Activated T-cell treated with anti-CD3 and anti-CD28 coated beads, Interleukin-2, amount 50 U/mL, for 24 hours (primary cell): ENCODE data around the gene SGMS1.

Experiments used
- DNase-seq: peaks from one replicate; pipeline ENCODE4 v3.0.0-alpha.2; 2020
- H3K27ac Mint-ChIP-seq: 2 replicates; pipeline ENCODE4 v1.8.0; 2020; ENCODE audit warnings: mild to moderate bottlenecking, mixed read lengths
- H3K27me3 Mint-ChIP-seq: 2 replicates; pipeline ENCODE4 v1.8.0; 2020; ENCODE audit warnings: mixed read lengths
- H3K36me3 Mint-ChIP-seq: 2 replicates; pipeline ENCODE4 v1.8.0; 2020; ENCODE audit warnings: low read depth, mixed read lengths
- H3K4me1 Mint-ChIP-seq: 2 replicates; pipeline ENCODE4 v1.8.0; 2020; ENCODE audit warnings: low read depth, mixed read lengths
- H3K4me3 Mint-ChIP-seq: 2 replicates; pipeline ENCODE4 v1.8.0; 2020; ENCODE audit warnings: mild to moderate bottlenecking, moderate library complexity, mixed read lengths
- H3K9me3 Mint-ChIP-seq: 2 replicates; pipeline ENCODE4 v1.8.0; 2020; ENCODE audit warnings: mixed read lengths

The SGMS1 gene

DNA sequence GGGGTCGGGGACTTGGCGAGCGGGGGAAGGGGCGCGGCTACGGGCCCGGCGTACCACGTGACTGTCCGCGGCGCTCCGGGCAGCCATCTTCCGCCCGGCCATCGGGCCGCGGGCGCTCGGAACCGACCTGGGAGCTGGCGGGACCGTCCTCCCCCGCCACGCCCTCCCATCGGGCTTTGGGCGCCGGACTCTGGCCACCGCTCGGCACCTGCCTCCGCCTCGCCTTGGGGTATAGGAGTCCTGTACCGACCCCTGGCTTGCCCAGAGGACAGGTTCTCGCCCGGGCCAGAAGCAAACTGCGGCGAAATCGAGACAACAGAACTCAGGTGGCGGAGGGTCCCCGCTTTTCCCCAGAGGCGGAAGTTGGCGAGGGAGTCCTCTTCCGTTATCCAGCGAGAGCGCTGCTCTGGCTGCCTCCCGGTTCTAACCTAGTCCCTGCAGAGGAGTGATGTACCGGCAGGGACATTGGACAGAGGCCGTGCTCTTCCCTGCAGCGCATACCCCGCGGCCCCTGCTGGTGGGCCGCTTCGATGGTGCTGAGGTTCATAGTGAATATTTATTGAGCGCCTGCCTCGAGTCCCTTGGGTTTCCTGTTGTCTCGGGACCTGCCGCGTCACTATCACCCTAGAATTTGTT, 1.2 kb upstream of the SGMS1 start:
- peaks cover 52% of the 10 kb centered on the region for H3K4me1 Mint-ChIP-seq
- H3K27ac Mint-ChIP-seq, result peak overlapping the region; percentile 93
- no peak for DNase-seq
- peak overlapping the region; percentile 87 for H3K4me3 Mint-ChIP-seq
- no peaks in the 10 kb centered on the region for H3K27me3 Mint-ChIP-seq
- H3K9me3 Mint-ChIP-seq, result no peaks in the 10 kb centered on the region
- H3K36me3 Mint-ChIP-seq, result peaks cover 11% of the 10 kb centered on the region

- Mint-ChIP-seq H3K4me3 (peak overlapping the region; percentile 81), H3K4me1 (peaks cover 52% of the 10 kb centered on the region), H3K36me3 (peaks cover 11% of the 10 kb centered on the region), H3K27ac (peak overlapping the region; percentile 98), H3K9me3 (no peaks in the 10 kb centered on the region), H3K27me3 (no peaks in the 10 kb centered on the region)
- DNase-seq, result peak; percentile 98
These were observed 683 bp upstream of the SGMS1 start for GRCh38 chr10:50624413-50624865.

GRCh38 chr10:50622706-50623662, 772 bp downstream of the SGMS1 start:
- peaks cover 54% of the 10 kb centered on the region for H3K4me1 Mint-ChIP-seq
- peak overlapping the region; percentile 98 for H3K27ac Mint-ChIP-seq
- DNase-seq, result peak; percentile 72
- H3K27me3 Mint-ChIP-seq, result no peaks in the 10 kb centered on the region
- peak overlapping the region; percentile 81 for H3K4me3 Mint-ChIP-seq
- peaks cover 11% of the 10 kb centered on the region for H3K36me3 Mint-ChIP-seq
- no peaks in the 10 kb centered on the region for H3K9me3 Mint-ChIP-seq

DNA sequence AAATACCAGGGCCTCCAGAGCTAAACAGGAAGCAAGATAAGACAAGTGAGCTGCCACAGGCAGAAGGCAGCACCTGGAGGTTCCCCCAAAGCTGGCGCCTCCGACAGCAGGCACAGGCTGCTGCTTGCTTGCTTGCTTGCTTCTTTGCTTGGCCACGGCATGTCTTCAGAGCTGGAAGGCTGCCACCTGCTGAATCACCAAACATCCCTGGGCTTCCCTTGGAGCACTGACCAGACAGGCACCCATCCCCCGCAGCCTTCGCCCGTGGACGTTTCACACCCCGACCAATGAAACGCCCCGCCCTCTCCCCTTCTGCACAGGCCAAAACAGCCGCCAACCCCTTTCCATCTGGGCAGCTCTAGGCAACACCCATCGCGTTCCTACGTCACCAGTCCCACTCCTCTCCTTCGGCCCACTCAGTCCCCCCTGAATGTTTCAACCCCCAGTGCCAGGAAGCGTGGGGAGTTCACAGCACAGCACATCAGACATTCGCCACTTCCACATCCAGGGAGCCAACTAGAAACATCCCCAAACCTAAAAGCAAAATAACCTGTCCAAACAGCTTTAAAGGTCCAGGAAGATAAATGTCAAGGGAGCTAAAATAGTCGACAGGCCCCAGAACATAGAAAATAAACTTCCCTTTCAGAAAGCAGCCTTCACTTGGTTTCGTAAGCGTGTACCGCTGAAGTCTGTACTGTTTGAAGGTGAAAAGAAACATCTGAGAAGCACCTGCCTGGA, 1.6 kb downstream of the SGMS1 start:
- peaks cover 11% of the 10 kb centered on the region for H3K36me3 Mint-ChIP-seq
- H3K9me3 Mint-ChIP-seq, result no peaks in the 10 kb centered on the region
- peaks cover 57% of the 10 kb centered on the region for H3K4me1 Mint-ChIP-seq

GRCh38 chr10:50620899-50621298, 2.9 kb downstream of the SGMS1 start:
- H3K4me1 Mint-ChIP-seq, result peaks cover 59% of the 10 kb centered on the region
- H3K36me3 Mint-ChIP-seq, result peaks cover 11% of the 10 kb centered on the region
- no peak overlapping the region for H3K4me3 Mint-ChIP-seq
- H3K27me3 Mint-ChIP-seq, result no peaks in the 10 kb centered on the region
- H3K27ac Mint-ChIP-seq, result peak overlapping the region; percentile 26
- no peaks in the 10 kb centered on the region for H3K9me3 Mint-ChIP-seq
- no peak for DNase-seq

More for the DNA sequence above, 1.6 kb downstream of the SGMS1 start:
- H3K27ac Mint-ChIP-seq, result peak overlapping the region; percentile 88
- H3K27me3 Mint-ChIP-seq, result no peaks in the 10 kb centered on the region
- DNase-seq, result peak; percentile 66
- peak overlapping the region; percentile 81 for H3K4me3 Mint-ChIP-seq

DNA sequence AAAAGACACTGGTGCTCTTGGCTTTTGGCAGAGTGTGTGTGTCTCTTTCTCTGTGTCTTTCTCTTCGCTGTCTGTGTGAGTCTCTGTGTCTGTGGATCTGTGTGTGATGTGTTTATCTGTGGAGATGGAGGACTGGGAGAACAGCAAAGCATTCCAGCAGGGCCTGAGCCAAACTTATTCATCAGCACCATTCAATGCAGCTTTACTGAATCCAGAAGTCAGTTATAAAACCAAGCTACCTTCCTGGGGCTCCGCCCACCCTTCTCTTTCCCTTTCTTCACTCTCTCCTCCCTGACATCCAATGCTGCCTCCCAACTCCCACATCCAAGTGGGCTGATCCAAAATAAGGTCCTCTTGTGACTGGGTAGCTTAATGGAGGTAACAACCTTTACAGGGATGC, 3.9 kb downstream of the SGMS1 start:
- no peaks in the 10 kb centered on the region for H3K9me3 Mint-ChIP-seq
- peaks cover 7% of the 10 kb centered on the region for H3K36me3 Mint-ChIP-seq
- no peak overlapping the region for H3K4me3 Mint-ChIP-seq
- peaks cover 56% of the 10 kb centered on the region for H3K4me1 Mint-ChIP-seq
- no peak for DNase-seq
- H3K27me3 Mint-ChIP-seq, result no peaks in the 10 kb centered on the region
- no peak overlapping the region for H3K27ac Mint-ChIP-seq

DNA sequence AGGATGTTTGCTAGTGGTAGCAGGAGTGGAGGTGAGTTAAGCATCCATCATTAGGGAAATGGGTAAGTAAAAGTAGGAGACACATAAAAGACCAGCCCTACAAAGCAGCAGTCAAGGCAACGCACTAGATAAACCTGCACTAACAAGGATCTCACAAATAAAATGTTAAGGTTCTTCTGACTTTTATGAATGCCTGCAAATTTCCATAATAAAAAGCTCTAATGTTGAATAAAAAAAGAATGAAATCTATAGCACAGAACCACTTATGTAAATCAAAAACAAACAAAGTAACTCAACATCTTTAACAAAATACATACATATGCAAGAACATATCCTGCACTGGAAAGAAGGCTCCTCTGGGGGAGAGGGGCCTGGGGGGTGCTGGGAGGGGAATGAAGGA, 4.6 kb downstream of the SGMS1 start:
- no peak overlapping the region for H3K27ac Mint-ChIP-seq
- H3K4me3 Mint-ChIP-seq, result no peak overlapping the region
- peaks cover 63% of the 10 kb centered on the region for H3K4me1 Mint-ChIP-seq
- H3K9me3 Mint-ChIP-seq, result no peaks in the 10 kb centered on the region
- no peak for DNase-seq
- no peaks in the 10 kb centered on the region for H3K27me3 Mint-ChIP-seq
- peaks cover 5% of the 10 kb centered on the region for H3K36me3 Mint-ChIP-seq

DNA sequence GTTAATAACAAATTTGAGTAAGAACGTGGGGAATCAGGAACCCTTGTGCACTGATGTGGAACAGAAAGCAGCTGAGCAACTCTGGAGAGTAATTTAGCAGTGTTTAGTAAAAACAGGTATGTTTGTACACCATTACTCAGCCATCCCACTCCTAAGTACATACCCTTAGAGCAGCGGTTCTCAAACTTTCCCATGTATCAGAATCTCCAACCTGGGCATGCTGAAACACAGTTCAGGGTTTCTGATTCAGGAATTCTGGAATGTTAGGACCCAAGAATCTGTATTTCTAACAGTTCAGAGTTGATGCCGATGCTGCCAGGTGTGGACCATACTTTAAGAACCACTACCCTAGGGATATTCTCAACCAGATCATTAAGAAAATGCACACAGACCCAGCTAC, 5.1 kb downstream of the SGMS1 start:
- H3K27me3 Mint-ChIP-seq, result no peaks in the 10 kb centered on the region
- no peak for DNase-seq
- peaks cover 3% of the 10 kb centered on the region for H3K36me3 Mint-ChIP-seq
- H3K27ac Mint-ChIP-seq, result no peak overlapping the region
- H3K4me3 Mint-ChIP-seq, result no peak overlapping the region
- H3K9me3 Mint-ChIP-seq, result no peaks in the 10 kb centered on the region
- H3K4me1 Mint-ChIP-seq, result peaks cover 64% of the 10 kb centered on the region

- H3K4me3 Mint-ChIP-seq, result no peak overlapping the region
- no peaks in the 10 kb centered on the region for H3K9me3 Mint-ChIP-seq
- no peak for DNase-seq
- H3K36me3 Mint-ChIP-seq, result no peaks in the 10 kb centered on the region
- H3K27ac Mint-ChIP-seq, result no peak overlapping the region
- peaks cover 62% of the 10 kb centered on the region for H3K4me1 Mint-ChIP-seq
- no peaks in the 10 kb centered on the region for H3K27me3 Mint-ChIP-seq
These were observed 8.1 kb downstream of the SGMS1 start for GRCh38 chr10:50615658-50616057.

GRCh38 chr10:50614444-50615137, 9.2 kb downstream of the SGMS1 start:
- Mint-ChIP-seq H3K27me3 (no peaks in the 10 kb centered on the region), H3K4me1 (peaks cover 58% of the 10 kb centered on the region), H3K27ac (no peak overlapping the region), H3K4me3 (no peak overlapping the region), H3K9me3 (no peaks in the 10 kb centered on the region), H3K36me3 (no peaks in the 10 kb centered on the region)
- DNase-seq, result no peak

DNA sequence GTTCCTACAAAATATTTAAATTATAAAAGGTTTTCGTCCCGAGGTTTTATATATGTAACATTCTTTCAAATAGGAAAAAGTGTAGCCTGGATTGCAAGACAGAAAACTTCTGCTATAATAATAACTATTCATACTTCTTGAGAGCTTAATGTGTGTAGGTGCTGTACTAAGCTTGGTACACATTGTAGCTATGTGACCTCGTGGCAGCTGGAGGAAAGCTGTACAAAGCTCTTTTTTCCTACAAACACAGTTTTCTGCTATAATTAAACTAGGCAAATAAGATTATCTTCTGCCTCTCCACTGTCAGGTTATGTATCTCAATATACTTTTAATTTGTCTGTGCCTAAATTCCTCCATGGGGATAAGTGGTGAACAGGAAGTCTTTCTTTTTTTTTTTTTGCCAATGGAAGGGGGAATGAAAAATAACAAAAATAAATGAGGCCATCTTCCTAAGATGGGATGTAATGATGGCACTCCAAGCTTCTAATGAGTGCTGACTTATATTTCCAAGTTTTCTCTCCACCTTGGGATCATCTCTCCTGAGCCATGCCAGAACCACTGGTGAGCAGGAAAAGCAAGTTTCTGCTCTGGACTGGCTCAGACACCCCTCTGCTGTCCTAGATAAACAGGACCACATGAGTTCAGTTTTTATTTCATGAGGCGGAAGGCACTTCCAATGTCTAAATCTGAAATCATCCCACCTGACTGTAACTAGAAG, 9.9 kb downstream of the SGMS1 start:
- no peak for DNase-seq
- Mint-ChIP-seq H3K27ac (no peak overlapping the region), H3K4me1 (peaks cover 51% of the 10 kb centered on the region), H3K9me3 (no peaks in the 10 kb centered on the region), H3K27me3 (no peaks in the 10 kb centered on the region), H3K36me3 (no peaks in the 10 kb centered on the region), H3K4me3 (no peak overlapping the region)

DNA sequence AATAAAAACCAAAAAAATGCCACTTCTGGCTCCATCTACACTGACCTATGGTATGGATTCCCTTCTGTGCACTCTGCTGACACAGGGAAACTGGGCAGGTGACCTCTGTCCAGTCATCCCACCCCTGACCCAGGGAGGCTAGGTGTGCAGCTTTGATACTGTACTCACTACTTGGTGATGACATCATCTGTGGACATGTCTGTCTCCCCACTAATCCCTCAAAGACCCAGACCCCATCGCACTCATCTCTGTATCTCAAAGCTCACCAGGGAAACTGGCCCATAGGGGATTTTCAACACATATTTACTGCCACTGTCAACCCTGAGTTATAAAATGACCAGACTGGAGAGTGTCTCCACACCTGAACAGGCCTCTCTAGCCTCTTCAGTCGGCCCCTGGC, 10.6 kb downstream of the SGMS1 start:
- Mint-ChIP-seq H3K36me3 (no peaks in the 10 kb centered on the region), H3K27ac (no peak overlapping the region), H3K4me3 (no peak overlapping the region), H3K4me1 (peaks cover 44% of the 10 kb centered on the region), H3K27me3 (no peaks in the 10 kb centered on the region), H3K9me3 (no peaks in the 10 kb centered on the region)
- DNase-seq, result no peak

DNA sequence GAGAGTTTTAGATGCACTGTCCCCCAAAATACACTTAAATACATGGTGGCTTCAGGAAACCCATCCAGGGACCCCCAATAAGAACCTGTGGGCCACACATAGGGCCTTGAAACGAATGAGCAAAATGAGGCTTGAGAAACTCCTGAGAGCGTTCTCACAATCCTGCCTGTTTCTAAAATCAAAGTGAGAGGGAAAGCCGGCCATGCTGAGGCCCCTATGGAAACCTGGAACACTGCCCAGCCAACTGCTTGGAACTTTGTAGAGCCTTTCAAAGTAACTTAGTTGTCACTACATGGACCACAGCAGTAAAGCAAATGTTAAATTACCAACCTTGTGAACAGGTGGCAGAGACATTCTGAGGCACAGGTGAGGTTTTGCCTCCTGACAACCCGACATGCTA, 13.4 kb downstream of the SGMS1 start:
- DNase-seq, result no peak
- H3K9me3 Mint-ChIP-seq, result no peaks in the 10 kb centered on the region
- H3K27me3 Mint-ChIP-seq, result no peaks in the 10 kb centered on the region
- no peak overlapping the region for H3K27ac Mint-ChIP-seq
- H3K4me1 Mint-ChIP-seq, result peaks cover 55% of the 10 kb centered on the region
- no peak overlapping the region for H3K4me3 Mint-ChIP-seq
- H3K36me3 Mint-ChIP-seq, result no peaks in the 10 kb centered on the region
